DMS153 treated with DMSO at 0.1 percent for 48 hours (cell line): ENCODE measurements around the gene RETREG1.
"Not testable (repeated sequence)": the region's sequence is repeated elsewhere in the genome, so short reads cannot be mapped to it uniquely, and the experiment has no call there.

Experiments used
- DNase-seq: peaks from one replicate; lab custom pipeline; 2025; ENCODE audit not compliant: unreplicated experiment; lab: John Stamatoyannopoulos, UW

Gene RETREG1

DNA sequence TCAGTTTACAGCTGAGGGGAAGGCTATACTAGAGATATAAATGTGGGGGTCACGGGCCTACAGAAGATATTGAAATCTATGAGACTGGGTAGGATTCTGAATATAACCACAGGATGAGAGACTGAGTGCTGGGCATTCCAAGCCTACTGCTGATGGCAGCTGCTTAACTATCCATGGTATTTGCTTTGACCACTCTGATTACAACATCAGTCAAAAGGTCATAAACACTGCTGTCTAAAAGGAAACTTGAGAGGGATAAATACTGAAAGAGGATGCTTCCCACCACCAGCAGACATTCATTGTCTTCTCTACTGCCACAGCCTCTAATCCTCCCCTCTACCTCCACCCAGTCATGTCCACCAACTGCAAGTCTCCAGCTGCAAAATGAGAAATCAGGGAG, 155.0 kb downstream of the RETREG1 start:
- DNase-seq, result no peak

DNA sequence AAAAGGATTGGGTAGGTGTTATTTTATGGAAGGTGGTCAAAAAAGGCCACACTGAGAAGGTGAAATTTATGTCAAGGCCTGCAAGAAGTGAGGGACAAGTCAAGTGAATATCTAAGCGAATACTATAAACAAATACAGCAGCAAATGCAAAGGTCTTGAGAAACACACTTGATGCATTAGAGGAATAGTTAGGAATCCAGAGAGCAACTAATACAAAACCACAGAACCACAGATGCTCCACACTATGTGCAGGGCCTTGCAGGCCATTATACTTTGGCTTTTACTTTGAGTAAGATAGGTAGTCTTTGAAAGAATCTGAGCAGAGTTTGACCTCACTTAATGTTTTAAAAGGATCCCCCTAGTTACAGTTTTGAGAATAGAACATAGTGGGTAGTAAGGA, 155.8 kb downstream of the RETREG1 start:
- DNase-seq, result no peak

DNA sequence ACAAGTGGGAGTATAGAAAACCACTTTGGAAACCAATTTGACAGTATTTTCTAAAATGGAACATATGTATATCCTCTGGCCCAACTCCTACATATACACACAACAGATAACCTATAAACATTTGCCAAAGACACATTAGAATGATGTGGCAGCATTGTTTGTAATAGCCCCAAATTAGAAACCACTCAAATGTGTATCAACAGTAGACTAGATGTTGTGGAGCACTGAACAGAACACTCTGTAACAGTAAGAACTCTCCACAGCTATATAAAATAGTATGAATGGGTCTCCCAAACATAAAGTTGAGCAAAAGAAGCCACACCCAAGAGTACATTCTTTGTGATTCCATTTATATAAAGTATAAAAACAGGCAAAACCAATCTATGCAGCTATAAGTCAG, 157.3 kb downstream of the RETREG1 start:
- no peak for DNase-seq

DNA sequence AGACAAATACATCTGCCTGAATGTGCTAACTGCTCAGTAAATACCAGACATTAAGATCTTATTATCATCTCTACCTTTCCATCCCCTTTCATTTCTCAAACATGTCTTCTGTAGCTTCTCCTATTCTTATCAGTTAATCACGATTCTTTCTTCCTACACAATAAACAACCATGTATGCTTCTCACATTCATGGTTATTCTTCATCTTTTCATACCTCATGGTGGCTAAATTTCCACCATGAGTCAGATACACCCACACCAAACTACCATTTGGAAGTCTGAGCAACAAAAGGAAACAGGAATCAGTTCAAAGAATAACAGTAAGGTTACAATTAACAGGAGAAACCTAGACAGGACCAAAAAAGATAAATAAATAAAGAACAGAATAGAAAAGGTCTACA, 158.9 kb downstream of the RETREG1 start:
- no peak for DNase-seq

DNA sequence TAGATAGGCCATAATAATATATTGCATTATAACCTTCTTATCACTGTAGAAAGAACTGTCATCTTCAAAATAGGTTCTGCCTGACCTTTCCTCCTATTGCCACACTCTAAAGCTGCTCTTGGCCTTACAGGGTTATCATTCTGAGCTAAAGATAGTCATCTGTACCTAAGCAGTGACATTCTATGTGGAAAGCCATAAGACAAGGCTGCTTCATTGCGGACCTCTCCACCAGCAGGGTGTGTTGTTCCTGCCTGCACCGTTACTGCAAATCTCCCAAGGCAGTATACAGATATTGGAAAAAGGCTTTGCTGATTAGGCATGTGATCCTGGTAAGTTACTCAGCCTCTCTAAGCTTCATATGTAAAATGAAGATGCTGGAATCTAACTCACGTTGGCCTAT, 159.3 kb downstream of the RETREG1 start:
- DNase-seq, result no peak

DNA sequence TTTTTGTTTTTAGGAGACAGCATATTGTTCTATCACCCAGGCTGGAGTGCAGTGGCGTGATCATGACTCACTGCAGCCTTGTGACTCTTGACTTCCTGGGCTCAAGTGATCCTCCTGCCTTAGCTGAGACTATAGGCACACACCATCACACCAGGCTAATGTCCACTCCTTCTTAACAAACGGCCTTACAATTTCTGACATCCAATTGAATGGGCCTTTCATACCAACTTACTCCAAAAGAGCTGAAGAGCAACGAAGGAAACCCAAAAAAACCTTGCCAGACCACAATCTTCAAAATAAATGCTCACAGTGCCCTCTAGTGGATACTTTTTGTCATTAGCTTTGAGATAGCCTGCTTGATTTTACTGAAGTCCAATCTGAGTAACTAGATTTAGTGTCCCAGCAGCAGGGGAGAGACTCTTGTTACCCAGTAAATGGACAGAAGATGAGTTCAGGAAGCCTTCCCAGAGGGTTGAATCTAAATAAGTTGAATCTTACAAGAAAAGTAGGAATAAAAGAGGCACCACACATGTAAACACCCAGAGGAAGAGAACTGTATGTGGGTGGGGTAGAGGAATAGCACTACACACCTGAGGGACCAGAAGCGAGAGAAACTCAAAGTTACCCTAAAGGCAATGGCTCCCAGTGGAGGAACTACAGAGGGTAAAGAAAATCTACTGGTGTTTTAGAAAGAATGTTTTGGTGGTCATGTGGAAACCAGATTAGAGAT, 160.5 kb downstream of the RETREG1 start:
- peak; percentile 72 for DNase-seq

DNA sequence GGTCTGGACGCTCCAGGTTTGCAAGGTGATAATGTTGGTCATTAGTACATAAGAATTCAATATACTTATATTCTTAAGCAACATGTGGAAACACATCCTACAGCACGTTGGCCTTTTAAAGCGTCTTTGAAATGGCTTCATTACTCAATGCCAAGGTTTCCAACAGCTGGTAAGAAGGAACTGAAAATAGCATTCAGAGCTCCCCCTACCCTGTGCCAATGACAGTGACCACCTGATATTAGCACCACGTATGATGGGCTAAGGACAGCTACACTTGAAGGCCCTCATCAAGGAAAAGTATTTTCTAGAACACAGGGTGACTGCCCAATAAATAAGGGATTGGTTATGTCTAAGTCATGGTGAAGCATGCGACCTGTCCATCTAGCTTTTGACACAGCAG, 161.1 kb downstream of the RETREG1 start:
- DNase-seq, result no peak

DNA sequence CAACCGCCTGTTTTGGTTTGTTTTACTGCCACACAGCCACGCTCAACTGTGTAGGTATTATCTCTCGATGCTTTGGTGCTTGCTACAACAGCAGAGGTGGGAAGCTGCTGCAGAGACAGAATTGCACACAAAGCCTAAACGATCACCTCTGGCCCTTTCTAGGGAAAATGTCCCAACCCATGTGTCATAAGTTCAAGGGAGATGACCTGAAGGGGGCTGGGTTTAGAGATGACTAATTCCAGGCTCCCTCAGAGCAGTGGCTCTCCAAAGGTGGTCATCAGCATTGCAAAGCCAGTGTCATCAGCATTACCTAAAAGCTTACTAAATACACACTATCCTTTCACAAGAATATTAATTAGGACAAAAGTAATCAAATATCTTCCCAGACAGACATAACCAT, 162.1 kb downstream of the RETREG1 start:
- no peak for DNase-seq

DNA sequence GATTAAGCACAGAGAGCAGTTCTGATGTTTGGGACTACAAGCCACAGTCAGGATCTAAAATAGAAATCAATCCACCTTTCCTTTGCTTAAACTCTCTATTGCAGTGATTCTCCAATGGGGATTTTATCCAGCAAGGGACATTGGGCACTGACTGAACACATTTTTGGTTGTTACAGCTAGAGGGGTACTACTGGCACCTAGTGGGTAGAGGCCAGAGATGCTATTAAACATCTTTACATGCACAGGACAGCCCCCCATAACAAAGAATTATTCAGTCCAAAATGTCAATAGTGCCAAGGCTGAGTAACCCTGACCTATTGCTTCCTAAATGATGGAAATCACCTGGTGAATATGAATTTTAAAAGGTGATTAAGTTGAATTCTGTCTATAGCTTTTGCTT, 163.2 kb downstream of the RETREG1 start:
- peak; percentile 59 for DNase-seq

DNA sequence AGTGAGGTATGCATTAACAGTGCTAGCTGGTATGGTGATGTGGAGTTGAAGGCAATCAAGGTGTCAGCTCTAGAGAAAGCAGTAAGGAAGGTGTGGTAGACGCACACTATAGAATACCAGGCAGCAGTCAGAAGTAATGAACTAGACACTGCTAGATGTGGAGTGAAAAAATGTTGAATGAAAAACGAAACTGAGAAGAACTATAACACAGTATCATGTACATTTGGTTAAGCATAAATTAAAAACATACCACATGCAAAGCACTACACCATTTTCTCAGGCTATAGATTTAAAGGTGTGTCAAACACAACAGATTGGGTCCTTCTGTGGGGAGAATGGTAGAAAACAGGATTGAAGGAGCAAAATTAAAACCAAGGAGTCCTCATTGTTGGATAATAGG, 166.6 kb downstream of the RETREG1 start:
- no peak for DNase-seq

DNA sequence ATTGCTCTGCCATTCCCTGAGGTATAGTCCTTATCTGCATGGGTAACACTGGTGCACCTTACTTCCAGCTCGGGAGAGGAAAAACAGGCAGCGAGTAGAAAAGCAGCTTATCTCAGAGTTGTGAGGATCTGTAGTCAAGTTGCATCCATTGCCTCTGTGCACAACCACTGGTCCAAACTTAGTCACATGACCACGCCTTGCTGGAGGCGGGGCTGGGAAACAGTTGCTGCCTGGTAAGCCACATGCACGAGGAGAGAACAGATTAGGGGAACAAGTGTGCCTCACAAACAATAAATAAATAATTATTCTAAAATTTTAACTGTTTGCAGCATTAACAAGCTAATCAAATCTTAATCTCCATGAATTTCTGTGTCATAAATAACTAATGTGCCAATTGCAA, 169.8 kb downstream of the RETREG1 start:
- DNase-seq, result no peak

DNA sequence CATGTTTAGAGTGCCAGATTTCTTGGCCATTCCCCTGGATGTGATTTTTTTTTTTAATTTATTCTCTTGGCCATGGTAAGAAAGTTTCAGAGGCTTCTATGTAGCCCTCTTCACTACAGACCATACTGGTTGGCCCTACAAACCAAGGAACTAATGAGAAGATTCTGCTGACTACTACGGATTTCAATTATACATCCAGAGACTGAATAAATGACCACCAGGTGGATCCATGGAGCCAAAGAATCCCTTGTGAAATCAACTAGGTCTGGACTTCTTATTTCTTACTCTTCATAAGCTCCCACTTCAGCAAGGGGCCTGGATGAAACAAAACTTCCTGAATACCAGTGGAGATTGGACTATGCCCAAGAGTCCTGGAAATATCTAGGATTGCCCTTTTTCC, 178.8 kb downstream of the RETREG1 start:
- DNase-seq, result no peak

DNA sequence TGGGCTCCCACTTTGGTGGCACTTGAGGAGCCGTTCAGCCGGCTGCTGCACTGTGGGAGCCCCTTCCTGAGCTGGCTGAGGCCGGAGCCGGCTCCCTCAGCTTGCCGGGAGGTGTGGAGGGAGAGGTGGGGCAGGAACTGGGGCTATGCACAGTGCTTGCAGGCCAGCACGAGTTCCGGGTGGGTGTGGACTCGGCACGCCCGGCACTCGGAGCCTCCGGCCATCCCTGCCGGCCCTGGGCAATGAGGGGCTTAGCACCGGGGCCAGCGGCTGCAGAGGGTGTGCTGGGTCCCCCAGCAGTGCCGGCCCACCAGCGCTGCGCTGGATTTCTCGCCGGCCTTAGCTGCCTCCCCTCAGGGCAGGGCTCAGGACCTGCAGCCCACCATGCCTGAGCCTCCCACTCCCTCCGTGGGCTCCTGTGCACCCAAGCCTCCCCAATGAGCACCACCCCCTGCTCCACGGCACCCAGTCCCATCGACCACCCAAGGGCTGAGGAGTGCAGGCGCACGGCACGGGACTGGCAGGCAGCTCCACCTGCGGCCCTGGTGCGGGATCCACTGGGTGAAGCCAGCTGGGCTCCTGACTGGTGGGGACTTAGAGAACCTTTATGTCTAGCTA, 180.6 kb downstream of the RETREG1 start:
- DNase-seq, result not testable (repeated sequence)

DNA sequence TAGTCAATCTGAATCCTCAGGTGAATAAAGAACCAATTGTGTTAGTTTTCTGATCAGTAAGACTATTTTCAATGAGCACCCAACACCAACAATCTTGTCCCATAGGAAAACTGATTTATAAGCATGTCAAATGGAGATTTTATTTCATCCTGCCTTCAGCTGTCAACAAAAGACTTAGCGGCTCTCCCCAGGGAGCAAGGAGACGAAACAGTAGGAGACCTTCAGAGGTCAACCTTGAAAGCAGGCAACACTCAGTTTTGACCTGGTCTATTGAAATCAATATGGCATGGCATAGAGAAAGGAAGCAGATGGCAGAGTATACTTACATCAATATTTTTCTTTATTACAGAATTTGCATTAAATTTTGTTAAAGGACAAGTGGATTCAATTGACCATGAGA, 185.3 kb downstream of the RETREG1 start:
- DNase-seq, result peak; percentile 41

DNA sequence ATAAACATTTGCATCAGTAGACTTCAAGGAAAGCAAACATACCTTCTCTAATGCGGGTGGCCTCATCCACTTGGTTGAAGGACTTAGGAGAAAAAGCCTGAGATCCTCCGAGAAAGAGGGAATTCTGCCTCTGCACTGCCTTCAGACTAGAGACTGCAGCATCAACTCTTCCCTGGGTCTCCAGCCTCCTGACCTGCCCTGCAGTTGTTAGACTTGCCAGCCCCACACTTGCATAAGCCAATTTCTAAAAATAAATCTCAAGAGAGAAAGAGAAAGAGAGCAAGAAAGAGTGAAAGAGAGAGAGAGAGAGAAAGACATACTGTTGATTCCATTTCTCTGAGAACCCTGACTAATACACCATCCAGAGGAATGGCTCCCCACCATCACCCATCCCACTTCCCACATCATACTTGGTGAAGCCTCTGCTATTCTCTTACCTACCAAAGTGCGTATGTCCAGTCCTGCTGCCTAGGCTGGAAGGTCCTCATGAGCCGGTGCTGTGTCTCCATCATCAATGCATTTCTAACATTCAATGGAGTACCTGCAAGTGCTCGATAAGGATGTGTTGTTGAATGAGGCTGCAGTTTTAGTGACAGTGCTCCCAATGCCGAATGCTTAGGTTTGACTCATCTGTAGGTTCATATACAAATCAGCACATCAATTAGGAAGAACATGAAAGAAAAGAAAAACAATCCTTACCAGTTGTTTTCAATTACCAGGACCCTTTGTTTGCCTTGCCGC, 186.3 kb downstream of the RETREG1 start:
- no peak for DNase-seq

DNA sequence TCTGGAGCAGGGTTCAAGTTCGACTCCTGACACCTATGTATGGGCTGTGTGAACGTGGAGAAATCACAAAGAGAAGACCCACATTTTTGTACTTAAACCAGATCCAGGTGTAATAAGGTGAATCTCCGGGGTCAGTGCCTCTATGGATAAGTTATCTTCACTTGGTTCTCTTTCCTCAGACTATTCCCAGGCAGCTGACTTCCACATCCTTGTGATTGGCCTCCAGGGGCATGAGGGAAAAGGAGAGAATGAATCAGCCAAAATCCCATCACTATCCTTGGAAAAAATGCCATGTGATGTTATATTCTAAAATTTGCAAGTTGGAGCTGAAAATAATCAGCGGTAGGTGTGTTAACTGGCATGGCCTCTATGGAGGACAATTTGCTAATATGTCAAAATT, 188.4 kb downstream of the RETREG1 start:
- DNase-seq, result no peak

DNA sequence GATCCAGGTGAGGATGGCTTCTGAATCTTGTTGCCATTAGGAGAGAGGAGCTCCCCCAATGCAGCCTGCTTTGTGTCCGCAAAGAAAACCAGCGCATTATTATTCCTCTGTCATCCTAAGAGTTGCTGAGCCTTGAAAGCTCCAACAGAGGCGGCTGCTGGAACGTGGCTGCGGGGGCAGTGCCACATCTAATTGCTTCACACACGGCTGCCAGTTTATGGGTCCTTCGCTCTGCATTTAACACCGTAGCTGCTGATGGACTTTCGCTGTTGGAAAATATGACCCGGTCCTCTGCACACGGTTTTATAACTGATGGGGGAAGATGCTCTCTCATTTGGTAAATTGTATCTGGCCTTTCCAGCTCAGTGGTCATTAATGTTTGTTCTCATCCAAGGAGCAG, 189.2 kb downstream of the RETREG1 start:
- DNase-seq, result no peak
